Osteoblast (primary cell): ENCODE measurements around the gene MNT. TPM values are rescaled to one million over a fixed set of nuclear protein-coding genes. Genes with fewer than 3 reads are reported as not detected.

Experiments
- DNase-seq: peaks from one replicate; pipeline ENCODE4 v3.0.0; 2011; ENCODE audit warnings: low spot score, mixed read lengths; ENCODE audit not compliant: insufficient read length; ENCODE audit errors: missing footprints
- H2AFZ ChIP-seq: 2 replicates; pipeline ENCODE4 v1.6.0; 2011; ENCODE audit warnings: mild to moderate bottlenecking, low read length
- H3K27ac ChIP-seq: 2 replicates; pipeline ENCODE4 v1.5.1; 2011; ENCODE audit warnings: mild to moderate bottlenecking, low read depth, low read length, moderate library complexity
- H3K27me3 ChIP-seq: 2 replicates; pipeline ENCODE4 v1.6.0; 2012; ENCODE audit warnings: mild to moderate bottlenecking, control low read depth, inconsistent platforms, low read length, moderate library complexity; ENCODE audit not compliant: insufficient read depth
- H3K36me3 ChIP-seq: 2 replicates; pipeline ENCODE4 v1.5.1; 2011; ENCODE audit warnings: mild to moderate bottlenecking, low read length, control low read depth, moderate library complexity; ENCODE audit not compliant: insufficient read depth
- H3K4me1 ChIP-seq: 2 replicates; pipeline ENCODE4 v1.5.1; 2011; ENCODE audit warnings: mild to moderate bottlenecking, low read length, control low read depth, moderate library complexity; ENCODE audit not compliant: insufficient read depth
- H3K4me2 ChIP-seq: 2 replicates; pipeline ENCODE4 v1.6.0; 2011; ENCODE audit warnings: mild to moderate bottlenecking, low read length; ENCODE audit not compliant: insufficient read depth
- H3K4me3 ChIP-seq: fragments of 200-600 bp; sonication (generic); 3 replicates; pipeline ENCODE4 v1.5.1; 2012; ENCODE audit warnings: mild to moderate bottlenecking, low read length, inconsistent platforms; ENCODE audit not compliant: insufficient read depth
- H3K79me2 ChIP-seq: 2 replicates; pipeline ENCODE4 v1.6.0; 2012; ENCODE audit warnings: mild to moderate bottlenecking, low read length, control low read depth, inconsistent platforms; ENCODE audit not compliant: insufficient read depth
- H3K9me3 ChIP-seq: 2 replicates; pipeline ENCODE4 v1.5.1; 2011; ENCODE audit warnings: low read depth, low read length, control low read depth
- H4K20me1 ChIP-seq: 2 replicates; pipeline ENCODE4 v1.6.0; 2012; ENCODE audit warnings: mild to moderate bottlenecking, low read length, control low read depth; ENCODE audit not compliant: insufficient read depth
- CTCF ChIP-seq: IDR thresholded peaks from 2 replicates; pipeline ENCODE4 v1.5.1; 2011; ENCODE audit warnings: mild to moderate bottlenecking, low read depth, low read length, moderate library complexity; ENCODE audit errors: extremely low read depth
- total RNA-seq: library from RNA; depleted of rRNA; stranded (reverse); fragments of >200 nt; gene quantifications from 2 replicates; pipeline ENCODE4 v1.2.3, GENCODE V29; 2012

The MNT gene
- total RNA-seq, 1 donor, result 12.3 TPM

- H3K79me2 ChIP-seq, result peaks cover 76% of the 10 kb centered on the region
- H4K20me1 ChIP-seq, result peaks cover 20% of the 10 kb centered on the region
- H3K27ac ChIP-seq, result peak overlapping the region; percentile 99
- TF ChIP-seq CTCF, result no peak
- peak; percentile 98 for DNase-seq
- H3K4me2 ChIP-seq, result peak overlapping the region; percentile 94
- peak overlapping the region; percentile 86 for H3K4me3 ChIP-seq
- no peaks in the 10 kb centered on the region for H3K9me3 ChIP-seq
- H2AFZ ChIP-seq, result no peak overlapping the region
- H3K4me1 ChIP-seq, result peaks cover 48% of the 10 kb centered on the region
- peaks cover 10% of the 10 kb centered on the region for H3K36me3 ChIP-seq
- no peaks in the 10 kb centered on the region for H3K27me3 ChIP-seq
Measured at GRCh38 chr17:2393174-2393953, 7.5 kb downstream of the MNT start.

GRCh38 chr17:2392252-2393173, 8.3 kb downstream of the MNT start:
- Histone ChIP-seq H3K36me3 (peaks cover 16% of the 10 kb centered on the region), H3K4me2 (peak overlapping the region; percentile 94), H3K4me3 (peak overlapping the region; percentile 86), H3K27ac (peak overlapping the region; percentile 99), H4K20me1 (peaks cover 27% of the 10 kb centered on the region), H3K79me2 (peaks cover 75% of the 10 kb centered on the region), H2AFZ (no peak overlapping the region), H3K27me3 (no peaks in the 10 kb centered on the region), H3K9me3 (no peaks in the 10 kb centered on the region), H3K4me1 (peaks cover 40% of the 10 kb centered on the region)
- peak; percentile 99 for DNase-seq
- no peak for TF ChIP-seq CTCF

- H3K36me3 ChIP-seq, result peaks cover 20% of the 10 kb centered on the region
- peak overlapping the region; percentile 86 for H3K4me3 ChIP-seq
- H3K27me3 ChIP-seq, result no peaks in the 10 kb centered on the region
- peaks cover 71% of the 10 kb centered on the region for H3K79me2 ChIP-seq
- TF ChIP-seq CTCF, result no peak
- H3K27ac ChIP-seq, result peak overlapping the region; percentile 91
- no peak overlapping the region for H2AFZ ChIP-seq
- H3K9me3 ChIP-seq, result no peaks in the 10 kb centered on the region
- H4K20me1 ChIP-seq, result peaks cover 27% of the 10 kb centered on the region
- DNase-seq, result peak; percentile 61
- H3K4me2 ChIP-seq, result peak overlapping the region; percentile 69
- peaks cover 34% of the 10 kb centered on the region for H3K4me1 ChIP-seq
Measured at GRCh38 chr17:2391597-2392251, 9.1 kb downstream of the MNT start.
